DMS153 (cell line): ENCODE results near the gene HOXC9.

Experiments
- DNase-seq: peaks from one replicate; lab custom pipeline; 2025; lab: John Stamatoyannopoulos, UW

HOXC9 gene

GRCh38 chr12:53963434-53964314 lies 36.3 kb upstream of the HOXC9 start:
- DNase-seq: no peak

- DNase-seq: no peak
These were observed 35.6 kb upstream of the HOXC9 start for GRCh38 chr12:53964315-53964713.

GRCh38 chr12:53965281-53966084 lies 34.5 kb upstream of the HOXC9 start:
- no peak for DNase-seq

GRCh38 chr12:53966085-53966384 lies 33.9 kb upstream of the HOXC9 start:
- no peak for DNase-seq

- no peak for DNase-seq
These were observed 33.4 kb upstream of the HOXC9 start for GRCh38 chr12:53966385-53967133.

GRCh38 chr12:53967421-53967925 lies 32.5 kb upstream of the HOXC9 start:
- no peak for DNase-seq

GRCh38 chr12:53968214-53969127 lies 31.5 kb upstream of the HOXC9 start:
- no peak for DNase-seq

GRCh38 chr12:53969588-53970259 lies 30.2 kb upstream of the HOXC9 start:
- no peak for DNase-seq

- no peak for DNase-seq
These were observed 29.5 kb upstream of the HOXC9 start for GRCh38 chr12:53970451-53970850.

GRCh38 chr12:53971129-53971528 lies 28.8 kb upstream of the HOXC9 start:
- DNase-seq: no peak

- DNase-seq: no peak
These were observed 28.3 kb upstream of the HOXC9 start for GRCh38 chr12:53971686-53972085.

- DNase-seq: no peak
These were observed 27.7 kb upstream of the HOXC9 start for GRCh38 chr12:53972152-53972702.

GRCh38 chr12:53972722-53973235 lies 27.2 kb upstream of the HOXC9 start, which contains the start of gene HOXC11:
HOXC11 (plus strand) TSS chr12:53973126; CDS start chr12:53973242, 116 bp downstream.
- DNase-seq: no peak

GRCh38 chr12:53973236-53974042 lies 26.5 kb upstream of the HOXC9 start:
- no peak for DNase-seq

GRCh38 chr12:53974084-53975063 lies 25.6 kb upstream of the HOXC9 start, which contains the start of gene HOTAIR:
HOTAIR (minus strand) TSS chr12:53974954.
- DNase-seq: no peak

- no peak for DNase-seq
These were observed 24.9 kb upstream of the HOXC9 start for GRCh38 chr12:53975064-53975471.

GRCh38 chr12:53975479-53976152 lies 24.3 kb upstream of the HOXC9 start:
- DNase-seq: no peak
